ENCODE data around the gene SAXO2. TPM values are rescaled to one million over a fixed set of nuclear protein-coding genes. Genes with fewer than 3 reads are reported as not detected.
A peak's percentile ranks its signal among the peaks of the same experiment; 100 is the strongest.
"Not testable (repeated sequence)": the region's sequence is repeated elsewhere in the genome, so short reads cannot be mapped to it uniquely, and the experiment has no call there.

SAXO2 gene
- total and polyA plus RNA-seq, 2 of the 4 experiments (the other 2 are of a cell fraction): 0.14 TPM; not detected in 1

GRCh38 chr15:82241836-82242499, 20.6 kb upstream of the SAXO2 start:
- H3K36me3 ChIP-seq (ENCODE audit: control insufficient read depth, insufficient read depth, low read length); H3K9me3 ChIP-seq (ENCODE audit: control insufficient read depth, insufficient read depth, low read length); H2AFZ ChIP-seq (replicated peaks; ENCODE audit: low read length, poor library complexity); CTCF ChIA-PET; H3K9me1 ChIP-seq (ENCODE audit: insufficient read depth, low read length); in situ Hi-C loops (cut with MboI; ENCODE audit: low sequenced_read_pairs); H3K4me3 ChIP-seq (ENCODE audit: insufficient read depth, low read depth, low read length); H4K8ac ChIP-seq (ENCODE audit: low read depth in 2 of 2, low read length in 2 of 2); H3K14ac ChIP-seq (replicated peaks; ENCODE audit: low read depth, low read length); H3K56ac ChIP-seq (ENCODE audit: extremely low read depth, insufficient read depth, low read length); H3K4ac ChIP-seq (ENCODE audit: low read depth, low read length); H4K91ac ChIP-seq (ENCODE audit: insufficient read depth, low read depth, low read length); H2BK120ac ChIP-seq (ENCODE audit: low read depth, low read length); H3K27ac ChIP-seq (ENCODE audit: insufficient read depth, low read length); H2BK20ac ChIP-seq (ENCODE audit: low read depth, low read length); H3K9ac ChIP-seq (ENCODE audit: low read depth, low read length); BruUV-seq (replicated peaks); H2AK5ac ChIP-seq (ENCODE audit: low read depth, low read length); H3K27me3 ChIP-seq (ENCODE audit: control insufficient read depth, insufficient read depth, low read length); H3K4me1 ChIP-seq (ENCODE audit: control insufficient read depth, insufficient read depth, low read length); H2BK15ac ChIP-seq (ENCODE audit: low read depth, low read length); dilution Hi-C loops (cut with HindIII; ENCODE audit: low sequenced_read_pairs, unreplicated experiment); H4K20me1 ChIP-seq (ENCODE audit: insufficient read depth, low read length); H3K23ac ChIP-seq (ENCODE audit: low read depth, low read length); H2AK9ac ChIP-seq (replicated peaks; ENCODE audit: low read depth, low read length, poor library complexity); H3K79me1 ChIP-seq (ENCODE audit: low read depth in 1 of 2, low read length in 2 of 2); H4K5ac ChIP-seq (ENCODE audit: low read depth, low read length); intact Hi-C loops (cut with micrococcal nuclease); POLR2A ChIA-PET (ENCODE audit: unreplicated experiment): not testable (repeated sequence)
- Histone ChIP-seq H2BK5ac (ENCODE audit: low read depth, low read length, poor library complexity, severe bottlenecking) (peak overlapping the region; percentile 57), H3K4me2 (ENCODE audit: low read depth, low read length) (peak overlapping the region; percentile 58; the same call in 1 of the 2 replicates), H3K18ac (ENCODE audit: low read depth, low read length) (0 out of 2 replicates have a peak overlapping the region, but pooled peaks have one; percentile 36)
- WGBS, 2 experiments (ENCODE audit: extremely low coverage in 2 of 2, insufficient read length in 1 of 2): no CpG with 5 or more reads among the region's 1 CpG
- ATAC-seq (ENCODE audit: low read depth): peak; percentile 72
- DNase-seq: peak; percentile 78

DNA sequence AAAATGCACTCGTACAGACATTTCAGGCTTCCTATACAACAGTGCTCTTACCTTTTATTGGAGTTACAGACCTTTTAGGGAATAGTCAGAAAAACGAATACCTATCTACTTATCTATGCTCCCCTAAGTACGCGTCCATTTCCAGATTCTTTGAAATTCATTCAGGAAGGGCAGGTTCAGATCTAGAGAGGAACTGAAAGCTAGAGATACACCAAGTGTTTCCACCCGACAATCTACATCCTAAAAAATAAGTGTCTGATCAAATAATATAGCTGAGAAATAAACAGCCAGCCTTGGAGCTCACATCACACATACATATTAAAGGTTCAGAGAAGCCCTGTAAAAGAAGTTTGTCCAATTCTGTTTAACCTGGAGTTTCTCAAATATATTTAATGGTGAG, 19.0 kb upstream of the SAXO2 start:
- ATAC-seq (ENCODE audit: low read depth); H2AFZ ChIP-seq (replicated peaks; ENCODE audit: low read length, poor library complexity); in situ Hi-C loops (cut with MboI; ENCODE audit: low sequenced_read_pairs); H2BK20ac ChIP-seq (ENCODE audit: low read depth, low read length); intact Hi-C loops (cut with micrococcal nuclease); H4K8ac ChIP-seq (ENCODE audit: low read depth in 2 of 2, low read length in 2 of 2); H3K9ac ChIP-seq (ENCODE audit: low read depth, low read length); H2BK15ac ChIP-seq (ENCODE audit: low read depth, low read length); H3K14ac ChIP-seq (replicated peaks; ENCODE audit: low read depth, low read length); H3K56ac ChIP-seq (ENCODE audit: extremely low read depth, insufficient read depth, low read length); H3K18ac ChIP-seq (ENCODE audit: low read depth, low read length); H2AK5ac ChIP-seq (ENCODE audit: low read depth, low read length); H3K23ac ChIP-seq (ENCODE audit: low read depth, low read length); dilution Hi-C loops (cut with HindIII; ENCODE audit: low sequenced_read_pairs, unreplicated experiment); POLR2A ChIA-PET (ENCODE audit: unreplicated experiment); H3K36me3 ChIP-seq (ENCODE audit: control insufficient read depth, insufficient read depth, low read length); H3K79me1 ChIP-seq (ENCODE audit: low read depth in 1 of 2, low read length in 2 of 2); H3K4me1 ChIP-seq (ENCODE audit: control insufficient read depth, insufficient read depth, low read length); H2AK9ac ChIP-seq (replicated peaks; ENCODE audit: low read depth, low read length, poor library complexity); H3K9me1 ChIP-seq (ENCODE audit: insufficient read depth, low read length); DNase-seq; H3K4me3 ChIP-seq (ENCODE audit: insufficient read depth, low read depth, low read length); BruUV-seq (replicated peaks); H2BK5ac ChIP-seq (ENCODE audit: low read depth, low read length, poor library complexity, severe bottlenecking); H4K91ac ChIP-seq (ENCODE audit: insufficient read depth, low read depth, low read length); H2BK120ac ChIP-seq (ENCODE audit: low read depth, low read length); CTCF ChIA-PET; H3K4me2 ChIP-seq (ENCODE audit: low read depth, low read length); H4K20me1 ChIP-seq (ENCODE audit: insufficient read depth, low read length); H4K5ac ChIP-seq (ENCODE audit: low read depth, low read length); H3K4ac ChIP-seq (ENCODE audit: low read depth, low read length); H3K27ac ChIP-seq (ENCODE audit: insufficient read depth, low read length); H3K27me3 ChIP-seq (ENCODE audit: control insufficient read depth, insufficient read depth, low read length); H3K9me3 ChIP-seq (ENCODE audit: control insufficient read depth, insufficient read depth, low read length): not testable (repeated sequence)
- WGBS, 2 experiments (ENCODE audit: extremely low coverage in 2 of 2, insufficient read length in 1 of 2): no CpG with 5 or more reads among the region's 5 CpGs

All from IMR-90 (cell line).